ENCODE data around the gene TMEM176A.

GRCh38 chr7:150851492-150852370 is 51.2 kb downstream of the TMEM176A start:
- TF ChIP-seq, protein P1, sequence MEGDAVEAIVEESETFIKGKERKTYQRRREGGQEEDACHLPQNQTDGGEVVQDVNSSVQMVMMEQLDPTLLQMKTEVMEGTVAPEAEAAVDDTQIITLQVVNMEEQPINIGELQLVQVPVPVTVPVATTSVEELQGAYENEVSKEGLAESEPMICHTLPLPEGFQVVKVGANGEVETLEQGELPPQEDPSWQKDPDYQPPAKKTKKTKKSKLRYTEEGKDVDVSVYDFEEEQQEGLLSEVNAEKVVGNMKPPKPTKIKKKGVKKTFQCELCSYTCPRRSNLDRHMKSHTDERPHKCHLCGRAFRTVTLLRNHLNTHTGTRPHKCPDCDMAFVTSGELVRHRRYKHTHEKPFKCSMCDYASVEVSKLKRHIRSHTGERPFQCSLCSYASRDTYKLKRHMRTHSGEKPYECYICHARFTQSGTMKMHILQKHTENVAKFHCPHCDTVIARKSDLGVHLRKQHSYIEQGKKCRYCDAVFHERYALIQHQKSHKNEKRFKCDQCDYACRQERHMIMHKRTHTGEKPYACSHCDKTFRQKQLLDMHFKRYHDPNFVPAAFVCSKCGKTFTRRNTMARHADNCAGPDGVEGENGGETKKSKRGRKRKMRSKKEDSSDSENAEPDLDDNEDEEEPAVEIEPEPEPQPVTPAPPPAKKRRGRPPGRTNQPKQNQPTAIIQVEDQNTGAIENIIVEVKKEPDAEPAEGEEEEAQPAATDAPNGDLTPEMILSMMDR (IDR thresholded peaks at IDR 0.05), result no peak
- TF ChIP-seq POLR2A (IDR thresholded peaks at IDR 0.05), result no peak
- no peak for TF ChIP-seq POLR2AphosphoS5 (IDR thresholded peaks at IDR 0.05)
